ENCODE data around the gene DMC1.
"Not testable (repeated sequence)": the region's sequence is repeated elsewhere in the genome, so short reads cannot be mapped to it uniquely, and the experiment has no call there.

The DMC1 gene

GRCh38 chr22:38569972-38570778 is at the start of gene DMC1:
TSS of gene DMC1 (minus strand) at chr22:38570183. CDS start at chr22:38568256, 1,927 bp downstream.
- DNase-seq (ENCODE audit: low spot score), result peak; percentile 98

DNA sequence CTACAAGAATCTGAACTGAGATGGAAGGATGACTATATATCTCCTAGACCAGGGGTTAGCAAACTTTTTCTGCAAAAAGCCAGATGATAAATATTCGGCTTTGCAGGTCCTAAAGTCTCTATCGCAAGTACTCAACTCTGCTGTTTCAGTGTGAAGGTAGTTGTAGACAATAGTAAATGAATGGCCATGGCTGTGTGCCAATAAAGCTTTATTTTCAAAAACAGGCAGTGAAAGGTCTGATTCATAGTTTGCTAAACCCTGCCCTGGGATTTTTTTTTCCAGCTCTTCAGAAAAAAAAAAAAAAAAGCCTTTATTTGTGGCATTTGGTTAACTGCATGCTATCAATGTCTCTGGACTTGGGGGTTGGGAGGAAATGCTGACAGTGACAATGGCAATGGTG is 48.7 kb upstream of the DMC1 start:
- no peak for DNase-seq (ENCODE audit: low spot score)

DNA sequence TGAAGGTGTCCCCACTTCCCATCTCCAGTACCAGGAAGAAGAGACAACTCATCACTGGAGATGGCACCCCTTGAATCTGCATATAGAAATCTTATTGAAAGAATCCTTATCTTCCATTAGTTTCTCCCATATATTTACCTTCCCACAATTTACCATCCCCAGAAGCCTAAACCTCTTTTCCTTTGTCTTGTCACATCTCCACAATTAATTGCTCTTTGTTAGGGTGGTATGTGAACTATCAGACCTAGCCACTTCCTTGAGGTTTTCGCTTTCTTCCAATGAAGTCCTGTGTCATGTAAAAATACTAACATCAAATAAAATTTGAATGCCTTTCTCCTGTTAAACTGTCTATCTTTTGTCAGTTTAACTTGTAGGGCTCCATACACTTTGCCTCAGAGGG is 48.3 kb upstream of the DMC1 start:
- DNase-seq (ENCODE audit: low spot score), result no peak

DNA sequence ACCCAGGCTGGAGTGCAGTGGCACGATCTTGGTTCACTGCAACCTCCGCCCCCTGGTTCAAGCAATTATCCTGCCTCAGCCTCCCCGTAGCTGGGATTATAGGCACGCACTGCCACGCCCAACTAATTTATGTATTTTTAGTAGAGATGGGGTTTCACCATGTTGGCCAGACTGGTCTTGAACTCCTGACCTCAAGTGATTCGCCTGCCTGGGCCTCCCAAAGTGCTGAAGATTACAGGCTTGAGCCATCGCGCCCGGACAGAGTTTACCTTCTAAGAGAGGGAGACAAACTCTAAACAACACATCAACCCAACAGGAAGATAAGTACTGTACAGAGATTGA is 45.1 kb upstream of the DMC1 start:
- DNase-seq (ENCODE audit: low spot score), result not testable (repeated sequence)

GRCh38 chr22:38614332-38615063 is 44.5 kb upstream of the DMC1 start:
- DNase-seq (ENCODE audit: low spot score), result no peak

- no peak for DNase-seq (ENCODE audit: low spot score)
Measured at GRCh38 chr22:38613588-38613987, 43.6 kb upstream of the DMC1 start.

DNA sequence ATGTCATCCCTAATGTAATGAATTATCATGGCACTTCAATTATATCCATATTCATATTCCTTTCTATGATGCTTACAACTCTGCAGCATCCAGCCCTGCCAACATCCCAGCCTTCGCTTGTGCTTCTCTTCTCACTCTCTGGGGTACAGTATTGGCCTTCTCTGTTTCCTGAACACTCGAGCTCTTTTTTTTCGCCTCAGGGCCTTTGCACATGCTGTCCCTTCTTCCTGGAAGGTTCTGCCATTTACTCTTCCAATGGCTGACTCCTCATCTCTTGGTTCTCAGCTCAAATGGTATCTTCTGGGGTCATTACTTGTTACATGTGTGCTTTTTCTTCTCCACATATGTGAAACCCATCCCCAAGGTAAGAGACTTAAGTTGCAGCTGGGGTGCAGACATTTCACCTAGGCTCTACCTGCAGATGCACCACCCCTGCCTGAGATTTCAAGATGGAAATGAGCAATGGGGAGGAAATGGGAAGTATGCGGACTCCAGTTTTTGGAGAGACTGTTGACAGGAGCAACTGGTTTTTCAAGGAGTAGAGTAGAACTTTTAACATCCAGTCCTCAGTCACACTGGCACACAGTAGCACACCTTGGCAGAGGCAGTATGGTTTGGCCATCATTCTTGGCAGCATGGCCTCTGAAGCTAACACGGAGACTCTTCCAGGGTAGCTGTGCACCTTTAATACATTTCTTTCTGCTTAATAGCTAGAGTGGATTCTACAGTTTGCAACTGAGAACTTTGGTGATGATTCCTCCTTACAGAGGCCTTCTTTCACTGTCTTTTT is 42.4 kb upstream of the DMC1 start:
- no peak for DNase-seq (ENCODE audit: low spot score)

GRCh38 chr22:38611559-38611958 is 41.6 kb upstream of the DMC1 start:
- no peak for DNase-seq (ENCODE audit: low spot score)

DNA sequence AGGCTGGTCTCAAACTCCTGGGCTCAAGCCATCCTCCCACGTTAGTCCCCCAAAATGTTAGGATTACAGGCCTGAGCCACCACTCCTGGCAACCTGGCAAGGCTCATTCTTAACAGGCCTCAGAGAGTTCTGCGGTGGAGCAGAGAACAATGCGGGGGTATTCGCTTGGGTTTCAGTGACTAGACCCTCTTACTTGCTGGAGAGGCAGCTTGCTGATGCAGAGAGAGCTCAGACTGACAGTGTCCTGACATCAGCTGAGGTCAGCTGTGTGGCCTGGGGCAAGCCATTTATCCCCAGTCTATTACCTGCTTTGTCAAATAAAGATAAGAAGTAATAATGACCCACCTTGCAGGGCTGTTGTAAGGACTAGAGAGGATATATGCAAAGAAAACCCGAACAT is 40.3 kb upstream of the DMC1 start:
- no peak for DNase-seq (ENCODE audit: low spot score)

- no peak for DNase-seq (ENCODE audit: low spot score)
Measured at GRCh38 chr22:38608992-38609750, 39.2 kb upstream of the DMC1 start.

GRCh38 chr22:38607680-38608079 is 37.7 kb upstream of the DMC1 start:
- no peak for DNase-seq (ENCODE audit: low spot score)

DNA sequence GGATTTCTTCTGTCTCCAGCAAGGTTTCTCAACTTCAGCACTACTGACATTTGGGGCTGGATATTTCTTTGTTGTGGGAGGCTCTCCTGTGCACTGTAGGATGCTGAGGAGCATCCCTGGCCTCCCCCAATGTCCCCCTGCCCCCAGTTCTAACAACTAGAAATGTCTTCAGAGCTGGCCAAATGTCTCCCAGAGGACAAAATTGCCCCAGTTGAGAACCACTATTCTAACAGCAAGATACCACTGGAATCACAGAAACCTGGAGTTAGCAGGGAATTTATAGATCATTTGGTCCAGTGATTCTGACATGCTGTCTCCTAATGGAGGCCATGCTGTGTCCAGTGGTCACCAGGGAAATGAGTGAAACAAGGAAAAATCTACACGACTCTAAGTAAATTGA is 32.2 kb upstream of the DMC1 start:
- no peak for DNase-seq (ENCODE audit: low spot score)

DNA sequence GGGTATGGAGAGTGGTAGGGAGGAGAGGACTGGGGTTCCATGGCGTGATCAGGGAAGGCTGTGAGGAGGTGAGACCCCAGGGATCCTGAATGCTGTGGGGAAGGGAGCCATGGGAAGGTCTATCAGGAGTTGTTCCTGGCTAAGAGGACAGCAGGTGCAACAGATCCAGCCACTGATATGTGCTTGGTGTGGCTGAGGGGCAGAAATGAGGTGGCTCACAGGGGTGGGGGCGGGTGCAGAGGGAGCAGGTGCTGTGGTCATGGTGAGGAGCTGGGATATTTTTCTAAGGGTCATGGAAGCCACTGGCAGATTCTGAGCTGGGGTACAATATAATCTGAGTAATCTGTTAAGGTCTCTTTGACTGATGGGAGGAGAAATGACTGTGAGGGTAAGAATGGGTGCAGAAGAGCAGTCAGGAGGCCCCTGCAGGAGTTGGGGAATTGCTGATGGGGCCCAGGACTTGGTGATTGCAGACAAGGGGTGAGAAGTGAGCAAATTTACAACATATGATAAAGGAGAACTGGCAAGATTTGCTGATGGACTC is 31.3 kb upstream of the DMC1 start:
- no peak for DNase-seq (ENCODE audit: low spot score)

DNA sequence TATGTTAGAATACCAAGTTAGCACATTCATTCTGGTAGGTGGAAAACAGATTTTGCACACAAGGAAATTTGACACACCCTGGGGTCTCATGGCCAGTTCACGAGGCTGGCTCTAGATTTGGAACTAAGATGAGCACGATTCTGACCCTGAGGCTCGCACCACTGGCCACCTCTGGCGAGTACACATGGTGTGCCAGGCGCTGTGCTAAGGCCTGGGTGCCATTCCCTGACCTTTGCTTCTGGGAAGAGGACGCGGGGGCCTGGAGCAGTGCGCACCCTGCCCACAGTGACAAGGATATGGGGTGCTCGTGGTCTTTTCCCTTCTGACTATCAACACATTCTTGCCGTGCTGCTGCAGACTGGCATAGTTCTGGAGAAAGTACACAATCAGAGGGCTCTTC is 29.5 kb upstream of the DMC1 start:
- no peak for DNase-seq (ENCODE audit: low spot score)

DNA sequence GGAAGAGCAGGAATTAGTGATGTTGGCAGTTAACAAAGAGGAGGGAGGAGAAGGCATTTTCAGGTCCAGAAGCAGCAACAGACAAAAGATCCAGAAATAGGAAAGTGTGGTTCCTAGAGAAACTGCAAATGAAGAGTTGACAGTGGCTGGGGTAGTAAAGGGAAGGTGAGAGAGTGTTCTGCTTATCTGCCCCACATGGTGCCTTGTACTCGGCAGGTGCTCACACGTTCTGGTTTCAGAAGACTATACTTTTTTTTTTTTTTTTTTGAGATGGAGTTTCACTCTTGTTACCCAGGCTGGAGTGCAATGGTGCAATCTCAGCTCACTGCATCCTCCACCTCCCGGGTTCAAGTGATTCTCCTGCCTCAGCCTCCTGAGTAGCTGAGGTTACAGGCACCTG is 12.9 kb upstream of the DMC1 start:
- not testable (repeated sequence) for DNase-seq (ENCODE audit: low spot score)

DNA sequence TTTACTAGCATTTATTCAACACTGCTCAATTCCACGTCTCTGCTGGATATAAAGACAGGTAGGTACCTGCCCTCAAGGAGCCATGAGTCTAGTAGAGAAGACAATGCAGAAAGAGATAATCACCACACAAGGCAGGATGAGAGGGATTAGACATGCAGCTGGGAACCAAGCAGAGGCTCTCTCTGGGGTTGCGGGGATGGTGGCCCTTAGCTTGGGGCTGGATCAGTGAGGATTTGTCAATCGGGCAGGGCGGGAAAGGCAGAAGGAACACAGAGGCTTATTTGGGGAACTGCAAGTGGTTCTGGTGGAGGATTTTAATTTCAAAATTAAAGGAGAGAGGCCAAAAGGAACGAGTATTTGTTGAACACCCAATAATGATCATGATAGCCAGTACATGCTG is 8.5 kb upstream of the DMC1 start:
- no peak for DNase-seq (ENCODE audit: low spot score)

GRCh38 chr22:38572065-38572464 is 2.1 kb upstream of the DMC1 start:
- peak; percentile 67 for DNase-seq (ENCODE audit: low spot score)

- DNase-seq (ENCODE audit: low spot score), result peak; percentile 42
Measured at GRCh38 chr22:38570779-38571364, 889 bp upstream of the DMC1 start.

GRCh38 chr22:38569181-38569971 is 607 bp downstream of the DMC1 start:
- peak; percentile 16 for DNase-seq (ENCODE audit: low spot score)

DNA sequence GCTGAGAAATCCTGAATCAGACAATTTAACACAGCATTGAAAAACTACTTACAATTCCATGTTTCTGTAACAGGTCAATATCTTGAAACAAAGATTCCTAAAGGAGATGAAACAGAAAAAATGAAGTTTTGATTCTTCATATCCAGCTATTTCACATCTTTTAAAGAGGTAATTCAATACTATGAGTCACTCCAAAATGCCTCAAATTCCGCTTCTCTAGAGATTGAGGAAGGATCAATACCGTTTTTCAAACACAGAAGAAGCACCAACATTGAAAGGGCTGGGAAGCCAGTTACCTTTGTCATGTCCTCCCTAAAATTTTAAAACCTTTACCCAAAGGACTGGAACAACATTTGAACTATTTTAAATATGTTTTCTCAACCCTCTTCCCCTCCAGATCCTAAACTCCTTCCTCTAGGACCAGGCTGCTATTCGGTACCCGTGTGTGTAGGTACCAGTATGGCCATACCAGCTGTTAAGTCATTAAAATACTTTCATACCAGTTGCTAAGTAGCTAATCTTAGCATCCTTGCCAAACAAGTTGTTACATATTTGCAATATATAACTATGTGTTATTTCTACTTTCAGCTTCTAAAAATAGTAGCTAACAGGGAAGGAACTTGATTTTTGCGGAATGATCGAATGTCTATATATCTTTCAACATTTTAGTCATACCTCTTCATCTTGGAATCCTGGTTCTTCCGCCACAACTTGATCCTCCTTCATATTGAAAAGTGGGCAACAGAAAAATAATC is 2.3 kb downstream of the DMC1 start:
- no peak for DNase-seq (ENCODE audit: low spot score)

Measured in AG20443 (cell line).